Sigmoid colon (tissue), 4 donors: Measurements from ENCODE around the gene CYP26C1.

Source experiments
- EP300 ChIP-seq, 4 donors: sonication (generic); formaldehyde crosslinking; IDR thresholded peaks; one replicate each; pipeline ENCODE4 v1.6.1; 2017; ENCODE audit warnings: antibody characterized with exemption in 4 of 4
- POLR2A ChIP-seq, 2 donors: fragments of 450-650 bp; IDR thresholded peaks; one replicate each; pipeline ENCODE4 v1.6.1; 2016; ENCODE audit warnings: antibody characterized with exemption in 2 of 2, mild to moderate bottlenecking in 2 of 2, moderate library complexity in 2 of 2
- POLR2AphosphoS5 ChIP-seq, 4 donors: sonication (generic); formaldehyde crosslinking; IDR thresholded peaks; one replicate each; pipeline ENCODE4 v1.6.1; 2017; ENCODE audit warnings: antibody characterized with exemption in 4 of 4
- TF ChIP-seq, protein P1 (sequence below), 4 experiments: fragments of 450-650 bp in 3 of 4; fragments of 200-600 bp in 1 of 4; IDR thresholded peaks; one replicate each; pipeline ENCODE4 v1.5.1; 2016 to 2019; ENCODE audit warnings: antibody characterized with exemption in 4 of 4, mild to moderate bottlenecking in 3 of 4, moderate library complexity in 2 of 4

DNA sequence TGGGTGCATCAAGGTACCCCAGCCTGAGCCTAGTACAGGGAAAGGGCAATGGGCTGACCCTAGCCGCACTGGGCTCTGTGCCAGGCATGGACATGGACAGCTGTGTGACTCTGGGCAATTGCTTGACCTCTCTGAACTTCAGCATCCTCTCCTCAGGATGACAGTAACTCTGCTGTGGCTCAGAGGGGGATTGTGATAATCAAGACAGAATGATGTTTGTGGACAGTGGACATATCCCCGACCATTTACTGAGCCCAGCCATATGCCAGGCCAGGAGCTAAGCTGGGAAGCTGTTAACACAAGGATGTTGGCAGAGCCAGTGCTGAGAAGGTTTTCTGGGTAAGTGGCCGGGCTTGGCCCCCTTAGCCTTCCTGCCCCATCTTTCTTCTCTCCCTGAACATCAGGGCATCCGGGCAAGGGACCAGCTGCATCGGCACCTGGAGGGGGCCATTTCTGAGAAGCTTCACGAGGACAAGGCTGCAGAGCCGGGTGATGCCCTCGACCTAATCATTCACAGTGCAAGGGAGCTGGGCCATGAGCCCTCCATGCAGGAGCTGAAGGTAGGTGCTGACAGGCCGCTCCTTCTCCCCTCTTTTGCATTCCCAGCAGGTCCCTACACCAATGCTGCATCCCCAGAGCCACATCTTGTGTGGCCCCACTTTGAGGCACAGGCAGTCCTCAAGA, 3.5 kb downstream of the CYP26C1 start:
- TF ChIP-seq, protein P1, sequence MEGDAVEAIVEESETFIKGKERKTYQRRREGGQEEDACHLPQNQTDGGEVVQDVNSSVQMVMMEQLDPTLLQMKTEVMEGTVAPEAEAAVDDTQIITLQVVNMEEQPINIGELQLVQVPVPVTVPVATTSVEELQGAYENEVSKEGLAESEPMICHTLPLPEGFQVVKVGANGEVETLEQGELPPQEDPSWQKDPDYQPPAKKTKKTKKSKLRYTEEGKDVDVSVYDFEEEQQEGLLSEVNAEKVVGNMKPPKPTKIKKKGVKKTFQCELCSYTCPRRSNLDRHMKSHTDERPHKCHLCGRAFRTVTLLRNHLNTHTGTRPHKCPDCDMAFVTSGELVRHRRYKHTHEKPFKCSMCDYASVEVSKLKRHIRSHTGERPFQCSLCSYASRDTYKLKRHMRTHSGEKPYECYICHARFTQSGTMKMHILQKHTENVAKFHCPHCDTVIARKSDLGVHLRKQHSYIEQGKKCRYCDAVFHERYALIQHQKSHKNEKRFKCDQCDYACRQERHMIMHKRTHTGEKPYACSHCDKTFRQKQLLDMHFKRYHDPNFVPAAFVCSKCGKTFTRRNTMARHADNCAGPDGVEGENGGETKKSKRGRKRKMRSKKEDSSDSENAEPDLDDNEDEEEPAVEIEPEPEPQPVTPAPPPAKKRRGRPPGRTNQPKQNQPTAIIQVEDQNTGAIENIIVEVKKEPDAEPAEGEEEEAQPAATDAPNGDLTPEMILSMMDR (IDR thresholded peaks at IDR 0.05), result no peak
- TF ChIP-seq POLR2A (IDR thresholded peaks at IDR 0.05) (no peak), POLR2AphosphoS5 (IDR thresholded peaks at IDR 0.05) (no peak), EP300 (IDR thresholded peaks at IDR 0.05) (no peak)
